Stimulated activated naive CD4-positive, alpha-beta T cell treated with Interleukin-2 at 50 U/mL for 16 hours (primary cell): ENCODE data around the gene ZFYVE9.

Source experiments
- DNase-seq: peaks from one replicate; lab custom pipeline; 2025; lab: John Stamatoyannopoulos, UW

ZFYVE9 gene

GRCh38 chr1:52386458-52386857 lies 244.6 kb downstream of the ZFYVE9 start:
- no peak for DNase-seq

DNA sequence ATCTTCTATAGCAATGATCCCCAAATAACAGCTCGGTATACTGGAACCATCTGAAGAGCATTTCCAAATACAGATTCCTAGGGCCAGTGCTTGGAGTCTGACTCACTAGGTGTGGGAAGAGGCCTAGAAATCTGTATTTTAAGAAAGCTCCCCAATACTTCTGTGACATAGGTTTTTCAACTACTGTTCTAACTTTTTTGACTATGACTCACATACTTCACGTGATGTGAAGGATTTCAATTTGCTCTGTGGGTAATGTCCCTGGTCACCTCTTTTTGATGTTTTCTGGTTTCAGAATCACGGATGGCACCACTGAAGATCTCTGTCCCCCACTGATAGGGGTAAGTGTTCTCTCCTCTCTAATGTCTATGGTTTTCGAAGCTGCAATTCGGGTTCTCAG lies 251.3 kb downstream of the ZFYVE9 start:
- DNase-seq, result no peak
